Vagina (tissue), 2 donors: ENCODE results near the gene WDHD1. TPM values are rescaled to one million over a fixed set of nuclear protein-coding genes. Genes with fewer than 3 reads are reported as not detected.

ENCODE experiments used
- DNase-seq, 2 donors: peaks; one replicate each; pipeline ENCODE4 v3.0.0-alpha.2; 2017; ENCODE audit errors: extremely low spot score in 2 of 2
- H3K27ac ChIP-seq: fragments of 200-600 bp; sonication (generic); one replicate; pipeline ENCODE4 v1.5.1; 2019
- H3K27me3 ChIP-seq: fragments of 200-600 bp; sonication (generic); one replicate; pipeline ENCODE4 v1.5.1; 2019
- H3K36me3 ChIP-seq, 2 donors: fragments of 200-600 bp; sonication (generic); one replicate each; pipeline ENCODE4 v1.5.1; 2017 to 2019
- H3K4me1 ChIP-seq: fragments of 200-600 bp; sonication (generic); one replicate; pipeline ENCODE4 v1.5.1; 2019
- H3K4me3 ChIP-seq, 2 donors: fragments of 200-600 bp; sonication (generic); 1 replicate in 1 of 2; 2 replicates in 1 of 2; pipeline ENCODE4 v1.5.1; 2016 to 2019
- H3K9me3 ChIP-seq: fragments of 200-600 bp; sonication (generic); one replicate; pipeline ENCODE4 v1.5.1; 2019
- CTCF ChIP-seq, 3 experiments: fragments of 450-650 bp in 2 of 3; fragments of 200-600 bp in 1 of 3; sonication (generic) in 1 of 3; IDR thresholded peaks; one replicate each; pipeline ENCODE4 v1.5.1; 2017 to 2019; ENCODE audit warnings: antibody characterized with exemption in 3 of 3, mild to moderate bottlenecking in 2 of 3, moderate library complexity in 2 of 3
- POLR2A ChIP-seq, 2 donors: fragments of 450-650 bp; IDR thresholded peaks; one replicate each; pipeline ENCODE4 v1.6.1; 2017; ENCODE audit warnings: antibody characterized with exemption in 2 of 2, mild to moderate bottlenecking in 2 of 2, moderate library complexity in 2 of 2
- POLR2AphosphoS5 ChIP-seq, 2 donors: sonication (generic); formaldehyde crosslinking; IDR thresholded peaks; one replicate each; pipeline ENCODE4 v1.9.0; 2017; ENCODE audit warnings: antibody characterized with exemption in 2 of 2, mild to moderate bottlenecking in 2 of 2, low read depth in 1 of 2; ENCODE audit not compliant: insufficient read depth in 1 of 2
- intact Hi-C: fragments of 100-400 bp; cut with DNase I; formaldehyde crosslinking; loops from one replicate; pipeline ENCODE4 v1.15.1; 2023
- total RNA-seq: library from RNA; depleted of rRNA; stranded (reverse); fragments of >200 nt; gene quantifications from one replicate; pipeline ENCODE4 v1.2.3, GENCODE V29; 2016

The WDHD1 gene
- total RNA-seq, 1 donor from 2014 or later: 3.2 TPM

- Histone ChIP-seq H3K4me3 (peak overlapping the region; percentile 85 to 97), H3K36me3 (peaks cover 0 to 3% of the 10 kb centered on the region in 2 donors), H3K27me3 (no peaks in the 10 kb centered on the region), H3K4me1 (peaks cover 56% of the 10 kb centered on the region), H3K27ac (peak overlapping the region; percentile 99), H3K9me3 (no peaks in the 10 kb centered on the region)
- intact Hi-C loops: loop anchor here (10.0 kb wide), 1 partner anchor 72 kb away; the partner anchor contains the start of gene LGALS3
- no peak for DNase-seq
- no peak for TF ChIP-seq CTCF (IDR thresholded peaks at IDR 0.05)
- no peak for TF ChIP-seq POLR2A (IDR thresholded peaks at IDR 0.05)
- TF ChIP-seq POLR2AphosphoS5 (IDR thresholded peaks at IDR 0.05; ENCODE audit: insufficient read depth in 1 of 2, low read depth in 1 of 2): no peak
Measured at GRCh38 chr14:55053018-55053417, 26.1 kb upstream of the WDHD1 start.

GRCh38 chr14:55052269-55052930, 25.5 kb upstream of the WDHD1 start:
- H3K4me3 ChIP-seq: peak overlapping the region; percentile 85 to 97
- intact Hi-C loops: loop anchor here (1.0 to 10.0 kb wide), 2 partner anchors 39 to 72 kb away; partner anchors contain the start of gene LGALS3
- H3K4me1 ChIP-seq: peaks cover 55% of the 10 kb centered on the region
- peak overlapping the region; percentile 99 for H3K27ac ChIP-seq
- H3K9me3 ChIP-seq: no peaks in the 10 kb centered on the region
- no peaks in the 10 kb centered on the region for H3K27me3 ChIP-seq
- H3K36me3 ChIP-seq: peaks cover 0 to 3% of the 10 kb centered on the region in 2 donors
- DNase-seq: no peak
- TF ChIP-seq POLR2A (IDR thresholded peaks at IDR 0.05) (no peak), CTCF (IDR thresholded peaks at IDR 0.05) (no peak), POLR2AphosphoS5 (IDR thresholded peaks at IDR 0.05; ENCODE audit: insufficient read depth in 1 of 2, low read depth in 1 of 2) (no peak)

GRCh38 chr14:55051423-55052268, 24.7 kb upstream of the WDHD1 start, which contains the start of gene MAPK1IP1L:
TSS of gene MAPK1IP1L (plus strand) at chr14:55051647. CDS start at chr14:55061684, 10,037 bp downstream.
- Histone ChIP-seq H3K4me3 (peak within 1 kb of the TSS; percentile 85 to 97), H3K9me3 (no peaks in the 10 kb centered on the region), H3K27me3 (no peaks in the 10 kb centered on the region), H3K4me1 (peaks cover 51% of the 10 kb centered on the region), H3K27ac (peak within 1 kb of the TSS; percentile 99), H3K36me3 (peaks cover 0 to 3% of the 10 kb centered on the region in 2 donors)
- peak in 1 of 2 donors; percentile 97 for DNase-seq
- peak; percentile 74 to 100 for TF ChIP-seq POLR2AphosphoS5 (IDR thresholded peaks at IDR 0.05; ENCODE audit: insufficient read depth in 1 of 2, low read depth in 1 of 2)
- peak in 1 of 2 donors; percentile 99 for TF ChIP-seq POLR2A (IDR thresholded peaks at IDR 0.05)
- TF ChIP-seq CTCF (IDR thresholded peaks at IDR 0.05): peak; percentile 96 to 100 (median 98)
- intact Hi-C loops: loop anchor here (1.0 to 10.0 kb wide), 2 partner anchors 38 to 73 kb away; partner anchors contain the start of gene LGALS3

- peak overlapping the region; percentile 85 to 97 for H3K4me3 ChIP-seq
- H3K4me1 ChIP-seq: peaks cover 47% of the 10 kb centered on the region
- intact Hi-C loops: loop anchor here (10.0 kb wide), 1 partner anchor 74 kb away; the partner anchor contains the start of gene LGALS3
- peak overlapping the region; percentile 99 for H3K27ac ChIP-seq
- DNase-seq: no peak
- no peaks in the 10 kb centered on the region for H3K9me3 ChIP-seq
- no peaks in the 10 kb centered on the region for H3K27me3 ChIP-seq
- TF ChIP-seq POLR2AphosphoS5 (IDR thresholded peaks at IDR 0.05; ENCODE audit: insufficient read depth in 1 of 2, low read depth in 1 of 2) (no peak), CTCF (IDR thresholded peaks at IDR 0.05) (no peak), POLR2A (IDR thresholded peaks at IDR 0.05) (no peak)
- H3K36me3 ChIP-seq: peaks cover 0 to 3% of the 10 kb centered on the region in 2 donors
Measured at GRCh38 chr14:55051165-55051422, 24.2 kb upstream of the WDHD1 start.
